ENCODE results near the gene PPP1R18.
"Not testable (repeated sequence)": the region's sequence is repeated elsewhere in the genome, so short reads cannot be mapped to it uniquely, and the experiment has no call there.

PPP1R18 gene

DNA sequence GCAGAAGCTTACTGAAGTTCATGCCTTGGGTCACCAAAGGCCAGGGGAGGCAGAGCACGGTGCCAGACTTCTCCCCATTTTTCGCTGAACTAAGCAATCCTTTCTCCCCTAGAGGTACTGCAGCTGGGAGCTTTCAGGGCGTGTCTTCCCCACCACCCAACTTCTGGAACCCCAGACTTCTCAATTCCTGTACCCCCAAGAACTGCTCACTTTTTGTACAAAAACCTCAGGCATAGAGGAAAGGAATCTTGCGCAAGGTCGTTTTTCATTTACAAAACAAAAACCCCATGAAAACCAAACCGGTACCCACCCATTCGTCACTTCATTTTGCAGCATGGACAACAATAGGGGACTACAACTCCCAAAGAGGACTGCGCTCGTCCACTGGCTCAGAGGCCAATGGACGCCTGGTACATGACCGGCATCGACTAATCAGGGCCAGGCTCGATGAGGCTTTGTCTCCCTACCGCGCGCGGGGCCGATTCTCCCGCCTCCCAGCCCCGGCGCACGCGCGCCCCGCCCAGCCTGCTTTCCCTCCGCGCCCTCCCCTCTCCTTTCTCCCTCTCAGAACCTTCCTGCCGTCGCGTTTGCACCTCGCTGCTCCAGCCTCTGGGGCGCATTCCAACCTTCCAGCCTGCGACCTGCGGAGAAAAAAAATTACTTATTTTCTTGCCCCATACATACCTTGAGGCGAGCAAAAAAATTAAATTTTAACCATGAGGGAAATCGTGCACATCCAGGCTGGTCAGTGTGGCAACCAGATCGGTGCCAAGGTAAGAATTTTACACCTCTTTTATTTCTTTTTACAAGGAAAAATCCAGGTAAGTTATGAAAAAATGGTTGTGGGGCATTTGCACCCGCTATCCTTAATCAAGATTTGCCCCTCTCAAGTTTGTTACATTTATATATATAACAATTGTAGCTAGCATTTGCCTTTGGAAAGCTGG is 33.6 kb upstream of the PPP1R18 start, which contains the start of gene TUBB:
TSS of gene TUBB (plus strand) at position 562 of the 947 bp plus-strand sequence. CDS start at position 717, 155 bp downstream.
- peak; percentile 97 for DNase-seq

DNA sequence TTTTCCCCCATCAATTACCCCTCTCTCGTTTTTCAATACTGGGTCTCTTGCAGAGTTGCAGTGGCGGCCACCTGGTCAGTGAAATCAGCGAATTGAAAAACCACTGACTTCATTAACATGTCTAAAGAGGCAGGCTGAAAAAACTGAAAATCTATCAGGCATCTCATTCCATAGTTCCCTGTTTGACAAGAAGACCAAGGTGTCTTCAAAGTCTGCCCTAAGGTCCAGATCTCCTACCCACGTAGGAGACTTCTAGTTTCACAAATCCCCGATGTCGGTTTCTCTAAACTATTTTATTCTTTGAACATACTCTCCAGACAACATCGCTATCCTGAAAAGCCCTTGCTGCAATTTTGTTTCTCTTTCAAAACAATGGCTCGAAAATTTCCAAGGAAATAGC is 32.9 kb upstream of the PPP1R18 start:
- no peak for DNase-seq

DNA sequence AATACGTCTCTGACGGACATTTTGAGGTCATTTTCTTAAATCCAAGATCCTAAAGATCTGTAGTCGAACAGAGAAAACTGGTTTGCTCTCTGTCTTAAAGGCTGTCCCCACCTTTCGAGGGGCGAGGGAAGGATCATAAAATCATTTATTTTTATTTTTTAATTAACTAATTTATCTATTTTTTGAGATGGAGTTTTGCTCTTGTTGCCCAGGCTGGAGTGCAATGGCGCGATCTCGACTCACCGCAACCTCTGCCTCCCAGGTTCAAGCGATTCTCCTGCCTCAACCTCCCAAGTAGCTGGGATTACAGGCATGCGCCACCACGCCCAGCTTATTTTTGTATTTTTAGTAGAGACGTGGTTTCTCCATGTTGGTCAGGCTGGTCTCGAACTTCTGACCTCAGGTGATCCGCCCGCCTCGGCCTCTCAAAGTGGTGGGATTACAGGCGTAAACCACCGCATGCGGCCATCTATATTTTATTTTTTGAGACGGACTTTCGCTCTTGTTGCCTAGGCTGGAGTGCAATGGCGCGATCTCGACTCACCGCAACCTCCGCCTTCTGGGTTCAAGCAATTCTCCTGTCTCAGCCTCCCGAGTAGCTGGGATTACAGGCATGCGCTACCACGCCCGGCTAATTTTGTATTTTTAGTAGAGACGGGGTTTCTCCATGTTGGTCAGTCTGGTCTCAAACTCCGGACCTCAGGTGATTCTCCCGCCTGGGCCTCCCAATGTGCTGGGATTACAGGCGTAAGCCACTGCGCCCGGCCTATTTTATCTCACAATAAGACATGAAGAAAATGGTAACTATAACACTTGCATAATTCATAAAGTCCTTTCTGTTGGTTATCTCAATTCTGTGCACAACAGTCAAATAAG is 31.6 kb upstream of the PPP1R18 start:
- not testable (repeated sequence) for DNase-seq

DNA sequence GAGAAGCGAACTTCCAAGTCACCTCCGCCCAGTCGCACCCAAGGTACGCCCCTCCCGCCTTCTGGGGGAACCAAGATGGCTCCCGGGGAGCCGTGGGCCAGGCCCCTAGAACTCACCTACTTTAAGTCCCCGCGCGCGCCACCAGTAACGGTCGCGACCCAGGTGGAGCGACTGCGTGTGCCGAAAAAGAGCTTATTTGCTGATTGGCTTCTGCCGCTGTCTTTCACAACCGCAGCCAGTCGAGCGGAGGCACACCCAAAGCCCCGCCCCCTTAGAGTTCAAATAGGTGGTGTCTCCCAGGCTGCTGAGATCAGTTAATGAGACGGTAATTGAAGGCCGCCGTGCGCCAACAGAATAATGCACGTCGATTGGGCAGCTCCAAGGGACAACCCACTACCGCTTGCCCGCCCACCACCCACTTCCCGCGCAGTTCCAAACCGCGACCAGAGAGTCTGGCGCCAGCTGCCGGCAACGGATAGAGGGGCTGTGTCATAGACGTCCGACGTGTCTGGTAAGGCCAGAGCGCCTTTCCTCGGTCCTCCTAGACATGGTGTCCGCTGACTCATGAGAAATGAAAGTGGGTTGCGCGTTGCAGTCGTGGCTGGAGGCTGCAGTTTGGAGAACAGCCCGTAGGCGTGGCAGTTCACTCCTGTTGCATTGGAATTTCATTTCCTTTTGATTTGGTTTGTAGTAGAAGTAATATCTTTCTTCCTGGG is 30.8 kb upstream of the PPP1R18 start, which contains the start of gene MDC1:
TSS of gene MDC1 (minus strand) at position 153 of the 716 bp plus-strand sequence. CDS start 2,106 bp downstream, outside the sequence.
- peak; percentile 99 for DNase-seq

DNA sequence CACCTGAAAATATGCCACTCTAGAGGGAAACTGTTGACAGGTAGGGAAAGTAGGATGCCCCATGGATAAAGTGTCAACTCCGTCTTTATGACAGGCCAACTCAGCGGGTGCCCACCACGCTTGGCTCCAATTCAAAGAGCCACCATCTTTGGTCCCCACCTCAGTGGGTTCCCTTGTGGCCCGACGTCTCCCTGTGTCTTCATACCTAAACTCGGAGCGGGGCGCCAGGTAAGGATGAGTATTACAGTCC is 30.4 kb upstream of the PPP1R18 start:
- no peak for DNase-seq

DNA sequence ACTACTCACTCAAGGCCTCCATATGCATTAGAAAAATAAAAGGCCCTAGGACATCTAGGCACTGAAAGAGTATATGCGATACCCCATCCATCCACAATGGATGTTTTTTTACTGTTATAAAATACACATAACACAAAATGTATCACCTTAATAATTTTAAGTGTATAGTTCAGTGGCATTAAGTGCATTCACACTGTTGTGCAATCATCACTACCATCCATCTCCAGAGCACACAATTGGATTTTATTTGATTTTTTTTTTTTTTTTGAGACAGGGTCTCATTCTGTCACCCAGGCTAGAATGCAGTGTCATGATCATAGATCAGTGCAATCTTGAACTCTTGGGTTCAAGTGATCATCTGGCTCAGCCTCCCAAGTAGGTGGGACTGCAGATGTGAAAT is 27.8 kb upstream of the PPP1R18 start:
- DNase-seq, result no peak

DNA sequence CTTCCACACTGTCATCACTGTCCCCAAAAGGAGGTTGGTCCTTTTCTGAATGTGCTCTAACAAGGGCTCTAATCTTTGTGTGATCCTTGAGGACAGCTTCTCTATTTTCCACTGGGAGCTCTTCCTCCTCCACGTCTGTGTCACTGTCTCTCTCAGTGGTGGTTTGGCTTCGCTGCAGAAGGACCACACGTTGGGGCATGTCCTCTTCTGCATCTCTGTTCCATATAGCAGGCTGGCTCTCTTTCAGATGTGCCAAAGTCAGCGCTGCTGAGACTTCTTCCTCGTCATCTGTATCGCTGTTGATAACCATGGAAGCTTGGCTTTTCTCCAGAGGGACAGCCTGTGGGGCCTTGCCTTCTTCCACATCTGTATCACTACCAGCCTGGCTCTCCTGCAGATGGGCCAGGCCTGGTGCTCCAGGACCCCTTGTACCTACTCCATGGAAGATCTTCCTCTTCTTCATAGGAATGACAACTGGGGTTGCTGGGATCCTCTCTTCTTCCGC is 26.0 kb upstream of the PPP1R18 start:
- no peak for DNase-seq

DNA sequence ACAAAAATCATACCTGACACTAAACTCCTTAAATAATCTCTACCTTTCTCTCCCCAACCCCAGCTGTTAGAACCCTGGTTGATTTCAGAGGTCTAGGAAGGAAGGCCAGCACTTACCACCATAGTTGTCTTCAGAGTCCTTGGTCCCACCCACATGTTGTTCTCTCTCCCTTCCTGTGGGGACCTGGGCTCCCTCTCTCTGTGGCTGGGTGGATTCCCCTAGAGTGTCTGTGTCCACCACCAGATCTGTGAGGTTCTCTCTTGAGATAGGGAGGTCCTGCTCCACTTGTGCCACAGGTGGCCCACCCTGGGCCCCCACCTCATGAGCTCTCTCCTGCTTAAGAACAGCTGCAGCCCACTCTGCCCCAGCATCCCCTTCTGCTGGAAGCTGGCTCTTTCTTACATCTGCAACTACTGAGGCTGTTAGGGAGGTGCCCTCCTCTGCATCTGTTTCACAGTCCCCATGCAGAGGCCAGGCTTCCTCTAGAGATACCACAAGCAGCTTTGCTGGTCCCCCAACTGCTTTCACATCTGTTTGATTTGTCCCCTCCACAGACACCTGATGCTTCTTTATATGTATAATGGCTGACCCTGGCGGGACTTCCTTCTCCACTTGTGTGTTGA is 25.4 kb upstream of the PPP1R18 start:
- no peak for DNase-seq

DNA sequence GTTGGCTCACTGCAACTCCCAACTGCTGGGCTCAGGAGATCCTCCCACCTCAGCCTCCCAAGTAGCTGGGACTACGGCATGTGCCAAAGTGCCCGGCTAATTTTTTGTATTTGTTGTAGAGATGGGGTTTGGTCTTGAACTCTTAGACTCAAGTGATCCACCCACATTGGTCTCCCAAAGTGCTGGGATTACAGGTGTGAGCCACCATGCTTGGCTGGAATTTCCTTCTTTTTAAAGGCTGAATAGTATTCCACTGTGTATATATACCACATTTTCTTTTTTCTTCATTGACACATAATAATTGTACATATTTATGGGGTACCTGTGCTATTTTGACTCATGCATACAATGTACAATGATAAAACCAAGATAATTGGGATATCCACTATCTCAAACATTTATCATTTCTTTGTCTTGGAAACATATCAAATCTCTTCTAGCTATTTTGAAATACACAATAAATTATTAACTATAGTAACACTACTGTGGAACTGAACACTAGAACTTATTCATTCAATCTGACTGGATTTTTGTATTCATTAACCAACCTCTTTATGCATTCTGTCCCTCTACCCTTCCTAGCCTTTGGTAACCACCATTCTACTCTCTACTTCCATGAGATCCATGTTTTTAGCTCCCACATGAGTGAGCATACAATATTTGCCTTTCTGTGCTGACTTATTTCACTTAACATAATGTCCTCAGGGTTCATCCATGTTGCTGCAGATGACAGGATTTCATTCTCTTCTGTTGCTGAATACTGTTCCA is 22.8 kb upstream of the PPP1R18 start:
- no peak for DNase-seq

DNA sequence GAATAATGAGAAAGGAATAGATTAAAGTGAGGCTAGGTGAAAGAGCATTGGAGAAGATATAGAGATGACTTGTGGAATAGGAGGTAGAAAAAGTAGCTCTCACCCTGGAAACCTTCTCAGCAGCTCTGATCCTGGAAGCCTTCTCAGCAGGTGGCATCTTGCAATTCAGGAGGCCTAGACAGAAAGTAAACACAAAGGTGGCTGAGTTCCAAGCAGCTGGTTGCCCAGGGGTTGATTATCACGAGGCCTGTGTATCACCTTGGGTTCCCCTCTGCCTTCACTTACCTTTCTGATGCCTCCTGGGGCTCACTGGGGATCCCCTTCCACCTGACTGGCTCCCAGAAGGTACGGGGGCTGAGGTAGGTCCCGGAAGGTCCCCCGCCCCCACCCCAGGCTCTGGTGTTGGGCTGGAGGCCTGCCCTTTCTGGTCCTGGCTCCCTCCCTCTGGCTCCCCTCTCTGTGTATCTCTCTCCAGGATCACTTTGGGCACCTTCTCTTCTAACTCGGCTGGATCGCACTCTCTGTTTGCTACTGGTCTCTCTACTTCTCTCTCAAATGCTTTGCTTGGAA is 20.9 kb upstream of the PPP1R18 start:
- DNase-seq, result no peak

DNA sequence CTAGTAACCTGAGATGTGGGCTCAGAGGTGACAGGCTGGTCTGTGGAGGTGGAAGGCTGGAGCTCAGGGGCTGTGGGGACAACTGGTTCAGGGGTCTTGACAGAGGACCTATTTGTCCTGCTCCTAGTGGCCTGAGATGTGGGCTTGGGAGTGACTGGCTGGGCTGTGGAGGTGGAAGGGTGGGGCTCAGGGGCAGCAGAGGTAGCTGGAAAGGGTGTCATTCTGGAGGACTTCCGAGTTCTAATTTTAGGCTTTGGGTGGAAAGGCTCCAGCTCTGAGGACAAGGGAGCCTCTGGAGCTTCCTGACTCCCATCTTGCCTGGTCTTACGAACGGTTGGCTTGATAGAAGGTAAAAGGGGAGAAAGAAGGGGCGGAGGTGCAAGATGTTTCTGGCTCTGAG is 19.2 kb upstream of the PPP1R18 start:
- DNase-seq, result no peak

DNA sequence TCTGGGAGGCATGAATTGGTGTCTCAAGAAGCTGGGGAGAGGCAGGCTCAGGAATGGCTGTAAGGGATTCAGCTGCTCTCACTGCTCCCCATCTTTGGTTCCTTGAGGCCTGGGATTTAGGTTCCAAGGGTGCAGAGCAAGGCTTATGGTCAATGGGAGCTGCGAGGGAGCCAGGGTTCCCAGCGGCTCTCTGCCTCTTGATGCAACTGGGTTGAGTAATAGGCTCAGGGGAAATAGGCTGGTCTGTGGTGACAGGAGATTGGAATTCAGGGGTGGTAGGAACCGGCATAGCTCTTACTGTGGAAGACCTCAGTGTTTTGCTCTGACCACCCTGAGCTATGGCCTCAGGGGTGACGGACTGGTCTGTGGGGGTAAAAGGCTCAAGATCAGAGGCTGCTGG is 17.4 kb upstream of the PPP1R18 start:
- no peak for DNase-seq

DNA sequence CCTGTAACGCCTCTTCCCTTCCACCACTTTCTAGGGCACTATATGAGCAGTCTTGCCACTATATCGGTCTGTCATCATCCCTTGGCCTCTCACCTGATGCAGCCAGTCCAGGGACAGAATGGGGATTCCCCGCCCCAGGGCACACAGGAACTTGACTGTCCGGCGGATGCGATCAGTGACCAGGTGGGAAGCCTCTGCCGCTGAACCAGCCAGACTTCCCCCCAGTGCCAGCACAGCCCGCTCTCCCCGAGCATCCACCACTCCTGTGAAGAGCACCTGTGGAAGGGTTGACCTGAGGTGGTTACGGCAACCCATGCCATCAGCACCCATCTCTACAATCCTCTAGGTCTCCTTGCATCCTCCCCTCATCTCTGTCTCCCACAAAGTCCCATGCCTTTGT is 16.6 kb upstream of the PPP1R18 start:
- DNase-seq, result no peak

DNA sequence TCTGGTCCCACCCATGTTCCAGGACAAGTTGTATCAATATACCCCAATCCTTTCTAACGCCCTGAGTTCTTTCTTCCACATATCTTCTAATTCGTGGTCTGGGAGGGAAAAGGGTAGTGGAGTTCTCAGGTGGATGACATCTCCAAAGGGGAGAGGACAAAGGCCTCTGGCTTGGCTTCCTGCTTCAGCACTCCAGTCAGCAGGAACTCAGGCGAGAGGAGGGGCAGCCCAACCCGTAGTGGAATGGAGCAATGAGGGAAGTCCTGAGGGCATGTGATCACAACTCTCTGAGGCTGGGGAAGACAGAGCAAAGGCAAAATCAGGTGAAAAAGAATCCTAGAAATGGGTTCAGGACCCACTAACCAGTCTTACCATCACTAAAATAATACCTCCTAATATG is 13.9 kb upstream of the PPP1R18 start:
- no peak for DNase-seq

DNA sequence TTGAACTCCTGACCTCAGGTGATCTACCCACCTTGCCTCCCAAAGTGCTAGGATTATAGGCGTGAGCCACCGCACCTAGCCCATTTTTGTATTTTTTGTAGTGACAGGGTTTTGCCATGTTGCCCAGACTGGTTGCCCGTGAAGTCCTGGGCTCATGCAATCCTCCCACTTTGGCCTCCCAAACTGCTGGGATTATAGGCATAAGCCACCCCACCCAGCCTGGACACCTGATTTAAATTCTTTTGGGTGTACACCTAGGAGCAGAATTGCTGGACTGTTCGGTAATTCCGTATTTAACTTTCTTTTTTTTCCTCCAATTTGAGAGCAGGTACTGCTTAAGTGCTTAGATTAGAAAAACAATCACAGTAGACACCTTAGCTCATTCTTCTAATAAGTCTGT is 10.0 kb upstream of the PPP1R18 start:
- no peak for DNase-seq

DNA sequence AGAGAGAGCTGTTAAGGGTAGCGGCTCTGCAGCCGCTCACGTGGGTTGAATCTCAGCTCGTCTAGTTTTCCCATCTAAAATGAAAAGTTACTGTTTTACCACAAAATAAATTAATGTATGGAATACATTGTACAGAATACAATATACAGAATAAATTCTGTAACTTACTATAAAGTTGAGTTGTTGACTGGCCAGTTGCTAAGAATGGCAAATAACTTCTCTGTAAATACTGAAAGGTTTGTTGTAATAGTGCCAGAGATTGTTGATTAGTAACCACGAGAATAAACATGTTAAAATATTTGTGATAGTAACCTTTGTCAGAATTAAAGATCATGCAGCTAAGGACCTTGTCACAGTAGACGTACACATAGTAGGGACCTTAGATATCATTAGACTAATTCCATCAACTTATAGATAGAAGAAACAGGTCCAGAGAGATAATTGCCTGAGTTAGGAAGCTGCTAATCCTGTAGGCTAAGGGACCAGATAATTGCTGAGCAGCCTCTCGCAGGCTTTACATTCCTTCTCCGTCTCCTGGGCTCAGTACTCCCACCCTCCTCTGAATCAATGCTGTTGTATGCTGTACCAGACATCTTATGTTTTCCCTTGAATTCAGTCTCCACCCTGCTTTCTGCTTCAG is 4.9 kb upstream of the PPP1R18 start:
- DNase-seq, result no peak

DNA sequence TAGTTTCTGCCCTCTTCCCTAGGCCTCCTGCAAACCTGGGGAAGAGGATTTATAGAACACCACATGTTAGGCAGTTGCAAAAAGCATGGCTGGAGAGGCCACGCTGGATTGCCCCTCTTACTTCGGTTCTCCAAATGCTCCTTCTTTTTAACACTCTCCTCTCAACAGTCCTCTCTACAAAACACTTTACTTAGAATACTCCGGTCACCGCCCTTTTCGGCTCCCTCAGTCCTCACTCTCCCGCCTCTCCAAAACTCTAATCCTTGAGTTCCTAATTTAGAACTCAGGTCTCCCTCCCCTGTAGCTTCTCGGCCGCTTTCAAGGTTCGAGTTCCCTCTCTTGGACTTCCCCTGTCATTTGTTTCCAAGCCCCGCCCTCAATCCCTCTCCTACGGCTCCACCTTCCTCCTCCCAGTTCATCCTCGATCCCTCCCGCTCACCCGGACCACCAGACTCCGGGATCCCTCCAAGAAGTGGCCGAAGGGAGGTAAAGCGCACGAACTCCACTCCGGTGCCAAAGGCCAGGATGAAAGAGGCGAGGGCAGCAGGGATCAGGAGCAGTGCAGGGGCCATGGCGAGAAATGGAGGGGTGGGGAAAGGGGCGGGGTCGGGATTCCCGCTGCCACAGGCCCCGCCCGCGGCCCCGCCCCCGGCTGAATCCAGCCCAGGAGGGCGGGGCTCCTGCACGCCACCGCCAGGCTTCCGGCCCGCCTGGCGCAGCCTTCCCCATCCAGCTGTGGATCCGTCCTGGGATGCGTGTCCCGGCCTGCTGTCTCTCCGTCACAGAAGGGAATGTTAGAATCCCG is 4.2 kb upstream of the PPP1R18 start, which contains the start of gene NRM:
TSS of gene NRM (minus strand) at position 582 of the 805 bp plus-strand sequence. CDS start at position 572, 10 bp downstream.
- peak; percentile 87 for DNase-seq

DNA sequence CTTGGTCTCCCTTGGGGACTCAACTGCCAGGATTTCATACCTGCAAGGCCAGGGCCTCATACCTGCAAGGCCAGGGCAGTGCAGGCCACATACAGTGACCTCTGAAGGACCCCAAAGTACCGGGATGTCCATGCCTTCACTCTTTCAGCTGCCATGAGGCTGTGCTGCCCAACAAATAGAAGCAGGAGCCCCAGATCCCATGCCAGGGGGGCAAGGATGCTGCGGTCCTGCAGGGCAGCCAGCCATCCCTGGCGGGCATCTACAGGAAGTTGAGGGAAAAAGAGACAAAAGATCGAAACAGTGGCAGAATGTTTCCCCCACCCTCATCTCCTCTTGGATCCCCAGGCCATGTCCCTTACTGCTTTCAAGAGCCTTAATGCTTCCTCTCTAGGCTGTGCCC is 3.5 kb upstream of the PPP1R18 start:
- no peak for DNase-seq

DNA sequence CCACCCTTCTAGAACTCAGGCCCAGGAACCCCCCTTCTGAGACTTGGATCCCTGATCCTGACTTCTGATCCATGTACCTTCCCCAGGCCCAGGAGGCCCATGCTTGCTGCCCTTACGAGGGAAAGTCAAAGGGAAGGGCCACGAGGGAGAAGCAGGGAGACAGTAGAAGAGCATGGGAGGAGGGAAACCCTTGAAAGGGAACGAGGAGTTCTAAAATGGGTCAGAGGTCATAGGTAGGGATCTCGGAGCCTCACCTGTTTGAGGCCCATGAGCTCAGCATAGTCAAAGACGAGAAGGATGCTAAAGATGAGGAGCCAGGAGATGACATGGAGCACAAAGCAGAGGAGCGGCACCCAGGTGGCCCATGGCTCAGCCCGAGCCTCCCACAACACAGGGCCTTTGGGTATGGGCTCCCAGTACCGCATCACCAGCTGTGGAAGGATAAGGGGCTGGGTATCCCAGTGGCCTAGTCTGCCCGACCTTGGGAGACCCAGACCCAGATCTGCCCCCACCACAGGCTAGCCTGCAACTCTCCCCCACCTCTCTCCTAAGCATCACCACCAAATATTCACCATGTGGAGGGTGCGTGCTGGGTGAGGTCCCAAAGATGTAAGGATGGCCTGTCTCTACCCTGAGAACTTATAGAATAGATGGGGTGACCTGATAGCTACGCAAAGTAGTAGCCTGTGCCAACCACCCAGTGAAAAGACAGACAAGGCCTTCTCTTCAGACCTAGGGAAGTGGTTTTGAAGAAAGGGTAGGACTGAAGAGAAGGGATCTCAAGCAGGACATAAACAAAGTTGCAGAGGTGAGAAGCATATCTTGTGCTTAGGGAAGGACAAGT is 2.8 kb upstream of the PPP1R18 start:
- no peak for DNase-seq
